ENCODE data around the gene ACOXL. TPM values are rescaled to one million over a fixed set of nuclear protein-coding genes. Genes with fewer than 3 reads are reported as not detected.

Gene ACOXL
- total and polyA plus RNA-seq, 2 donors, result 0.38 to 0.41 TPM

DNA sequence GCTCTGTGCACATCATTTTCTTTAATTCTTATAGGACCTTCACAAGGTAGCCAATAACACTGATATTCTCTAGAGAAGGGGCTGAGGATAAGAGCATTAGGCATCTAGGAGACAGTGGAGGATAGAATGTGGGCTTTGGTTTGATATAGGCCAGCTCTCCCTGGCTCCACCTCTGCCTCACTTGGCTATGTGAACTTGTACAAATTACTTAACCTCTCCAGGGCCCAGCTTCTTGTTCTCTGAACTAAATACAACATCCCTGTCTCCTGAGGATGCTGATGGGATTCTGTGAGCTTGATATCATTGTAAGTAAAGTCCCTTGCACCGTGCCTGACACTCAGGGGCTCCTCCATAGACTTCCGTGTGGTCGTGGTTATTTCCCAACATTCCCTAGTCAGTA is 87.3 kb downstream of the ACOXL start:
- no peak for DNase-seq (ENCODE audit: low read depth in 6 of 9, low spot score in 9 of 9)
- Histone ChIP-seq H3K4me3 (ENCODE audit: low read length in 2 of 2) (no peak overlapping the region), H3K27me3 (ENCODE audit: control insufficient read depth in 2 of 2, insufficient read depth in 1 of 2, low read length in 1 of 2) (no peaks in the 10 kb centered on the region), H3K4me1 (ENCODE audit: control insufficient read depth in 2 of 2, insufficient read depth in 2 of 2, low read length in 2 of 2) (peaks cover 6 to 35% of the 10 kb centered on the region in 2 donors), H3K9me3 (ENCODE audit: control insufficient read depth in 2 of 2, insufficient read depth in 1 of 2, low read length in 1 of 2) (no peaks in the 10 kb centered on the region), H3K36me3 (ENCODE audit: control insufficient read depth in 2 of 2, insufficient read depth in 2 of 2, low read length in 1 of 2) (no peaks in the 10 kb centered on the region), H3K27ac (ENCODE audit: low read depth in 1 of 2, low read length in 1 of 2) (peak overlapping the region in 1 of 2 donors; percentile 55)
- 92% methylated on average over 3 of the region's 3 CpGs for WGBS

GRCh38 chr2:110820128-110820527 is 87.8 kb downstream of the ACOXL start:
- Histone ChIP-seq H3K9me3 (ENCODE audit: control insufficient read depth in 2 of 2, insufficient read depth in 1 of 2, low read length in 1 of 2) (no peaks in the 10 kb centered on the region), H3K27ac (ENCODE audit: low read depth in 1 of 2, low read length in 1 of 2) (no peak overlapping the region), H3K36me3 (ENCODE audit: control insufficient read depth in 2 of 2, insufficient read depth in 2 of 2, low read length in 1 of 2) (no peaks in the 10 kb centered on the region), H3K4me1 (ENCODE audit: control insufficient read depth in 2 of 2, insufficient read depth in 2 of 2, low read length in 2 of 2) (peaks cover 6 to 35% of the 10 kb centered on the region in 2 donors), H3K27me3 (ENCODE audit: control insufficient read depth in 2 of 2, insufficient read depth in 1 of 2, low read length in 1 of 2) (no peaks in the 10 kb centered on the region), H3K4me3 (ENCODE audit: low read length in 2 of 2) (no peak overlapping the region)
- WGBS, result 7% methylated on average over 2 of the region's 2 CpGs
- DNase-seq (ENCODE audit: low read depth in 6 of 9, low spot score in 9 of 9), result no peak

- Histone ChIP-seq H3K4me1 (ENCODE audit: control insufficient read depth in 2 of 2, insufficient read depth in 2 of 2, low read length in 2 of 2) (peaks cover 10 to 36% of the 10 kb centered on the region in 2 donors), H3K4me3 (ENCODE audit: low read length in 2 of 2) (no peak overlapping the region), H3K27ac (ENCODE audit: low read depth in 1 of 2, low read length in 1 of 2) (no peak overlapping the region), H3K36me3 (ENCODE audit: control insufficient read depth in 2 of 2, insufficient read depth in 2 of 2, low read length in 1 of 2) (no peaks in the 10 kb centered on the region), H3K27me3 (ENCODE audit: control insufficient read depth in 2 of 2, insufficient read depth in 1 of 2, low read length in 1 of 2) (no peaks in the 10 kb centered on the region), H3K9me3 (ENCODE audit: control insufficient read depth in 2 of 2, insufficient read depth in 1 of 2, low read length in 1 of 2) (no peaks in the 10 kb centered on the region)
- 96% methylated on average over 3 of the region's 3 CpGs for WGBS
- no peak for DNase-seq (ENCODE audit: low read depth in 6 of 9, low spot score in 9 of 9)
Measured at GRCh38 chr2:110823165-110823564, 90.8 kb downstream of the ACOXL start.

- no peaks in the 10 kb centered on the region for H3K9me3 ChIP-seq (ENCODE audit: control insufficient read depth in 2 of 2, insufficient read depth in 1 of 2, low read length in 1 of 2)
- DNase-seq (ENCODE audit: low read depth in 6 of 9, low spot score in 9 of 9), result peak in 2 of 9 donors; percentile 53 to 69
- no peaks in the 10 kb centered on the region for H3K36me3 ChIP-seq (ENCODE audit: control insufficient read depth in 2 of 2, insufficient read depth in 2 of 2, low read length in 1 of 2)
- no peaks in the 10 kb centered on the region for H3K27me3 ChIP-seq (ENCODE audit: control insufficient read depth in 2 of 2, insufficient read depth in 1 of 2, low read length in 1 of 2)
- H3K4me3 ChIP-seq (ENCODE audit: low read length in 2 of 2), result no peak overlapping the region
- H3K27ac ChIP-seq (ENCODE audit: low read depth in 1 of 2, low read length in 1 of 2), result peak overlapping the region in 1 of 2 donors; percentile 52
- H3K4me1 ChIP-seq (ENCODE audit: control insufficient read depth in 2 of 2, insufficient read depth in 2 of 2, low read length in 2 of 2), result peaks cover 4 to 14% of the 10 kb centered on the region in 2 donors
Measured at GRCh38 chr2:110827511-110827910, 95.1 kb downstream of the ACOXL start.

GRCh38 chr2:110828330-110828729 is 96.0 kb downstream of the ACOXL start:
- no peaks in the 10 kb centered on the region for H3K27me3 ChIP-seq (ENCODE audit: control insufficient read depth in 2 of 2, insufficient read depth in 1 of 2, low read length in 1 of 2)
- no peak overlapping the region for H3K27ac ChIP-seq (ENCODE audit: low read depth in 1 of 2, low read length in 1 of 2)
- H3K4me1 ChIP-seq (ENCODE audit: control insufficient read depth in 2 of 2, insufficient read depth in 2 of 2, low read length in 2 of 2), result peaks cover 4 to 14% of the 10 kb centered on the region in 2 donors
- H3K4me3 ChIP-seq (ENCODE audit: low read length in 2 of 2), result no peak overlapping the region
- 97% methylated on average over 6 of the region's 6 CpGs for WGBS
- H3K9me3 ChIP-seq (ENCODE audit: control insufficient read depth in 2 of 2, insufficient read depth in 1 of 2, low read length in 1 of 2), result no peaks in the 10 kb centered on the region
- no peaks in the 10 kb centered on the region for H3K36me3 ChIP-seq (ENCODE audit: control insufficient read depth in 2 of 2, insufficient read depth in 2 of 2, low read length in 1 of 2)
- DNase-seq (ENCODE audit: low read depth in 6 of 9, low spot score in 9 of 9), result no peak

- no peak overlapping the region for H3K27ac ChIP-seq (ENCODE audit: low read depth in 1 of 2, low read length in 1 of 2)
- DNase-seq (ENCODE audit: low read depth in 6 of 9, low spot score in 9 of 9), result no peak
- WGBS, result 98% methylated on average over 6 of the region's 6 CpGs
Measured at GRCh38 chr2:110829413-110830146, 97.2 kb downstream of the ACOXL start.

DNA sequence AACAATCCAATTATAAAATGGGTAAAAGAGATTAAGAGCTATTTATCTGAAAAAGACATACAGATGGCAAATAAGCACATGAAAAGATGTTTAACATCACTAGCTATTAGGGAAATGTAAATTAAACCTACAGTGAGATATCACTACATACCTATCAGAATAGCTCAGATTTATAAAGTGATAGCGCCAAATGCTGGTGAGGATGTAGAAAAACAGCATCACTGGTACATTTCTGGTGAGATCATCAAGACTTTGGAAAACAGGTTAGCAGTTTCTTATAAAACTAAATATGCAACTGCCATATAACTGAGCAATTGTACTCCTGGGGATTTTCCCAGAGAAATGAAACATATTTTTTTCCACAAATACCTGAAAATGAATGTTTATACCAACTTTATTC is 100.4 kb downstream of the ACOXL start:
- WGBS, result 97% methylated on average over 1 of the region's 1 CpG
- DNase-seq (ENCODE audit: low read depth in 6 of 9, low spot score in 9 of 9), result no peak
- Histone ChIP-seq H3K36me3 (ENCODE audit: control insufficient read depth in 2 of 2, insufficient read depth in 2 of 2, low read length in 1 of 2) (no peaks in the 10 kb centered on the region), H3K27ac (ENCODE audit: low read depth in 1 of 2, low read length in 1 of 2) (no peak overlapping the region), H3K27me3 (ENCODE audit: control insufficient read depth in 2 of 2, insufficient read depth in 1 of 2, low read length in 1 of 2) (no peaks in the 10 kb centered on the region), H3K4me1 (ENCODE audit: control insufficient read depth in 2 of 2, insufficient read depth in 2 of 2, low read length in 2 of 2) (peaks cover 10 to 32% of the 10 kb centered on the region in 2 donors), H3K9me3 (ENCODE audit: control insufficient read depth in 2 of 2, insufficient read depth in 1 of 2, low read length in 1 of 2) (no peaks in the 10 kb centered on the region), H3K4me3 (ENCODE audit: low read length in 2 of 2) (no peak overlapping the region)

More at GRCh38 chr2:110829413-110830146, 97.2 kb downstream of the ACOXL start:
- H3K4me1 ChIP-seq (ENCODE audit: control insufficient read depth in 2 of 2, insufficient read depth in 2 of 2, low read length in 2 of 2), result peaks cover 7 to 17% of the 10 kb centered on the region in 2 donors
- no peak overlapping the region for H3K4me3 ChIP-seq (ENCODE audit: low read length in 2 of 2)
- H3K9me3 ChIP-seq (ENCODE audit: control insufficient read depth in 2 of 2, insufficient read depth in 1 of 2, low read length in 1 of 2), result no peaks in the 10 kb centered on the region
- H3K36me3 ChIP-seq (ENCODE audit: control insufficient read depth in 2 of 2, insufficient read depth in 2 of 2, low read length in 1 of 2), result no peaks in the 10 kb centered on the region
- no peaks in the 10 kb centered on the region for H3K27me3 ChIP-seq (ENCODE audit: control insufficient read depth in 2 of 2, insufficient read depth in 1 of 2, low read length in 1 of 2)

DNA sequence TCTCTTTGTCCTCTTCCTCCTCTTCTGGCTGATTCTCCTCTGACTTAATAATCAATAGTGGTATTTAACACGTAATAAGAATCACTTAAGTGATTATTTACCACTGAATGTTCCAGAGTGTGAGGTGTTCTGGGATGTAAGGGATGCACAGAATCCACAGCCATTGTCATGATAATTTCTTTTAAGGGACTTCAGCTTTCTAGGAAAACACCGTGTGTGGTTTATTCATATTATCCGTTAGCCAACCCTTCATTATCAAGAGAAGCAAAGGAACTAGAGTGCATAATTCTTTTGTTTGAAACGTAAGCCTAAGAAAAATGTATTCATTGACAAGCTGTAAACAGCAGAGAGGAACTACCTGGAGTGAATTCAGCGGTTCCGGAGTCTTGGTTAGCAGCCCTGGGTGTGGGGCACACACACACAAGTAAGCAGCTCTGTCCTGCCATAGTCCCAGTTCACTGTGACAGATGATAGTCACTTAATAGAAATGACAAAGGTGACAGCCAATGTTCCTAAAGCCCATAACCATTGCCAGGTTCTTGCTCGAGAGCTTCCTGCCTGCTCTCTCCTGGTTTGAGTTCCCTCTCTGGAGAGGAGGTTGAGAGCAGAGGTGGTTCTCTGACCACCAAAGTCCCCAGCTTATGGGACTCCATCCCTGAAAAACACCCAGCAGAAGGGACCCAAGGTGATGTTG is 101.9 kb downstream of the ACOXL start:
- WGBS, result 54% methylated on average over 7 of the region's 7 CpGs
- Histone ChIP-seq H3K9me3 (ENCODE audit: control insufficient read depth in 2 of 2, insufficient read depth in 1 of 2, low read length in 1 of 2) (no peaks in the 10 kb centered on the region), H3K36me3 (ENCODE audit: control insufficient read depth in 2 of 2, insufficient read depth in 2 of 2, low read length in 1 of 2) (no peaks in the 10 kb centered on the region), H3K4me1 (ENCODE audit: control insufficient read depth in 2 of 2, insufficient read depth in 2 of 2, low read length in 2 of 2) (peaks cover 25 to 44% of the 10 kb centered on the region in 2 donors), H3K4me3 (ENCODE audit: low read length in 2 of 2) (no peak overlapping the region), H3K27ac (ENCODE audit: low read depth in 1 of 2, low read length in 1 of 2) (peak overlapping the region in 1 of 2 donors; percentile 9), H3K27me3 (ENCODE audit: control insufficient read depth in 2 of 2, insufficient read depth in 1 of 2, low read length in 1 of 2) (no peaks in the 10 kb centered on the region)
- peak in 1 of 9 donors; percentile 31 for DNase-seq (ENCODE audit: low read depth in 6 of 9, low spot score in 9 of 9)

GRCh38 chr2:110836671-110837070 is 104.3 kb downstream of the ACOXL start:
- no peak for DNase-seq (ENCODE audit: low read depth in 6 of 9, low spot score in 9 of 9)
- Histone ChIP-seq H3K36me3 (ENCODE audit: control insufficient read depth in 2 of 2, insufficient read depth in 2 of 2, low read length in 1 of 2) (no peaks in the 10 kb centered on the region), H3K27ac (ENCODE audit: low read depth in 1 of 2, low read length in 1 of 2) (no peak overlapping the region), H3K4me3 (ENCODE audit: low read length in 2 of 2) (no peak overlapping the region), H3K9me3 (ENCODE audit: control insufficient read depth in 2 of 2, insufficient read depth in 1 of 2, low read length in 1 of 2) (no peaks in the 10 kb centered on the region), H3K27me3 (ENCODE audit: control insufficient read depth in 2 of 2, insufficient read depth in 1 of 2, low read length in 1 of 2) (no peaks in the 10 kb centered on the region), H3K4me1 (ENCODE audit: control insufficient read depth in 2 of 2, insufficient read depth in 2 of 2, low read length in 2 of 2) (peaks cover 30 to 58% of the 10 kb centered on the region in 2 donors)
- WGBS, result 97% methylated on average over 8 of the region's 8 CpGs
